A549 (cell line): ENCODE measurements around the gene SPIRE2. TPM values are rescaled to one million over a fixed set of nuclear protein-coding genes. Genes with fewer than 3 reads are reported as not detected.
A peak's percentile ranks its signal among the peaks of the same experiment; 100 is the strongest.

Source experiments
- ATAC-seq, 2 experiments: fragments of 200-7000 bp in 1 of 2; fragments of >200 bp in 1 of 2; cut with Nextera tagmentation in 1 of 2; cut with Tn5 transposase in 1 of 2; 3 replicates each; pipeline versions ENCODE4 v1.8.0 to v1.9.1; 2018 to 2020; ENCODE audit warnings: mild to moderate bottlenecking in 1 of 2, moderate library complexity in 1 of 2
- CTCF ChIA-PET: fragments of 300-600 bp; sonication (Branson Sonifier 250); formaldehyde crosslinking; extraction: SDS; loops from one replicate; lab custom pipeline; 2021; ENCODE audit warnings: antibody characterized with exemption, inconsistent platforms; lab: Yijun Ruan, JAX
- POLR2A ChIA-PET: fragments of 350-600 bp; formaldehyde crosslinking; extraction: SDS; loops from one replicate; lab custom pipeline; 2021; ENCODE audit warnings: antibody characterized with exemption, inconsistent platforms; lab: Yijun Ruan, JAX
- DNase-seq, 2 experiments: peaks; one replicate each; pipeline versions ENCODE4 v3.0.0 to v3.0.0-alpha.2; 2011 to 2016; ENCODE audit warnings: low read depth in 1 of 2, low spot score in 1 of 2
- FAIRE-seq: peaks from 2 replicates; lab custom pipeline; 2011; peaks lifted over from hg19 to GRCh38; lab: Jason Lieb, UNC
- H3K27ac ChIP-seq, 2 experiments: fragments of >200 bp; sonication (Bioruptor Twin); formaldehyde crosslinking; 3 replicates each; pipeline ENCODE4 v1.5.1; 2016 to 2017
- H3K4me1 ChIP-seq: fragments of >200 bp; sonication (Bioruptor Twin); formaldehyde crosslinking; 3 replicates; pipeline ENCODE4 v1.6.1; 2016
- H3K4me2 ChIP-seq: fragments of >200 bp; sonication (Bioruptor Twin); formaldehyde crosslinking; 3 replicates; pipeline ENCODE4 v1.6.1; 2016
- H3K4me3 ChIP-seq: fragments of >200 bp; sonication (Bioruptor Twin); formaldehyde crosslinking; 3 replicates; pipeline ENCODE4 v1.5.1; 2016
- H3K9me3 ChIP-seq: fragments of >200 bp; sonication (Bioruptor Twin); formaldehyde crosslinking; 3 replicates; pipeline ENCODE4 v1.6.1; 2016
- CBX2 ChIP-seq: fragments of 200-600 bp; sonication (generic); IDR thresholded peaks from 2 replicates; pipeline ENCODE4 v1.6.1; 2016; ENCODE audit warnings: low read depth, mild to moderate bottlenecking, borderline replicate concordance
- CBX8 ChIP-seq: fragments of 200-600 bp; sonication (generic); IDR thresholded peaks from 2 replicates; pipeline ENCODE4 v1.6.1; 2016
- CEBPB ChIP-seq, 2 experiments: fragments of >200 bp in 1 of 2; sonication (Bioruptor Twin) in 1 of 2; formaldehyde crosslinking in 1 of 2; IDR thresholded peaks; 2 replicates each; pipeline ENCODE4 v1.6.1; 2012 to 2016
- EHF ChIP-seq: fragments of 250-450 bp; sonication (Bioruptor Pico); IDR thresholded peaks from 2 replicates; pipeline ENCODE4 v1.5.0; 2020; ENCODE audit warnings: mild to moderate bottlenecking
- EHMT2 ChIP-seq: fragments of 200-600 bp; sonication (generic); IDR thresholded peaks from 2 replicates; pipeline ENCODE4 v1.6.1; 2016; ENCODE audit warnings: antibody characterized with exemption, low read depth, mild to moderate bottlenecking, moderate library complexity
- EP300 ChIP-seq, 2 experiments: fragments of >200 bp; sonication (Bioruptor Twin); formaldehyde crosslinking; IDR thresholded peaks; 2 replicates in 1 of 2; 3 replicates in 1 of 2; pipeline ENCODE4 v1.6.1; 2016 to 2017
- ESRRA ChIP-seq: fragments of 150-350 bp; IDR thresholded peaks from 2 replicates; pipeline ENCODE4 v1.6.1; 2014; ENCODE audit warnings: mild to moderate bottlenecking, low read length, borderline replicate concordance
- FOXS1 ChIP-seq: fragments of 250-450 bp; sonication (Bioruptor Pico); IDR thresholded peaks from 2 replicates; pipeline ENCODE4 v1.5.0; 2020; ENCODE audit warnings: mild to moderate bottlenecking, moderate library complexity
- MAFK ChIP-seq: fragments of 450-650 bp; IDR thresholded peaks from 2 replicates; pipeline ENCODE4 v1.6.1; 2014; ENCODE audit not compliant: partially characterized antibody
- NFE2L2 ChIP-seq: fragments of 150-350 bp; conservative IDR thresholded peaks from 2 replicates; pipeline ENCODE4 v1.6.1; 2014; ENCODE audit warnings: low read length
- NPAS2 ChIP-seq: fragments of 250-450 bp; sonication (Bioruptor Pico); IDR thresholded peaks from 2 replicates; pipeline ENCODE4 v1.8.0; 2022; ENCODE audit warnings: mild to moderate bottlenecking, moderate library complexity, borderline replicate concordance
- PHF8 ChIP-seq: fragments of 200-600 bp; sonication (generic); IDR thresholded peaks from 2 replicates; pipeline ENCODE4 v1.6.1; 2016; ENCODE audit warnings: low read depth, mild to moderate bottlenecking, antibody characterized with exemption, moderate library complexity, borderline replicate concordance
- POLR2A ChIP-seq: IDR thresholded peaks from 2 replicates; pipeline ENCODE4 v1.6.1; 2012; ENCODE audit warnings: mild to moderate bottlenecking, low read length
- ZNF302 ChIP-seq: fragments of 250-450 bp; sonication (Bioruptor Pico); IDR thresholded peaks from 2 replicates; pipeline ENCODE4 v1.9.0; 2021; ENCODE audit warnings: inconsistent platforms, mild to moderate bottlenecking, moderate library complexity
- WGBS: methylation state at CpG from one replicate; pipeline ENCODE4 v1.1.6; 2017; ENCODE audit errors: missing lambda C conversion rate; 5-methylcytosine and 5-hydroxymethylcytosine counted together
- polyA plus RNA-seq, 4 experiments: library from polyadenylated mRNA; depleted of rRNA in 3 of 4; stranded (reverse); fragments of >200 nt; fragmentation: RNase III in 1 of 4; extraction: RNeasy Plus Mini Kit Qiagen cat#74134 plus additional on column Dnase treatment in 1 of 4; gene quantifications; 2 replicates in 3 of 4; 3 replicates in 1 of 4; pipeline ENCODE4 v1.2.3, GENCODE V29; 2011 to 2017
- TF ChIP-seq, protein P1 (sequence below): fragments of 200-600 bp; sonication (generic); IDR thresholded peaks from 2 replicates; pipeline ENCODE4 v1.6.1; 2016; ENCODE audit warnings: antibody characterized with exemption, mild to moderate bottlenecking, moderate library complexity
- TF ChIP-seq, protein P2 (sequence below): fragments of 150-350 bp; IDR thresholded peaks from 2 replicates; pipeline ENCODE4 v1.6.1; 2014; ENCODE audit warnings: low read depth, mild to moderate bottlenecking, low read length
- TF ChIP-seq, protein P3 (sequence below): fragments of 250-450 bp; sonication (Bioruptor Pico); IDR thresholded peaks from 2 replicates; pipeline ENCODE4 v1.5.0; 2020; ENCODE audit warnings: low read depth, mild to moderate bottlenecking, moderate library complexity

The SPIRE2 gene
- polyA plus RNA-seq, 2 of the 4 experiments (the other 2 are of a cell fraction): 6.0 to 9.9 TPM

DNA sequence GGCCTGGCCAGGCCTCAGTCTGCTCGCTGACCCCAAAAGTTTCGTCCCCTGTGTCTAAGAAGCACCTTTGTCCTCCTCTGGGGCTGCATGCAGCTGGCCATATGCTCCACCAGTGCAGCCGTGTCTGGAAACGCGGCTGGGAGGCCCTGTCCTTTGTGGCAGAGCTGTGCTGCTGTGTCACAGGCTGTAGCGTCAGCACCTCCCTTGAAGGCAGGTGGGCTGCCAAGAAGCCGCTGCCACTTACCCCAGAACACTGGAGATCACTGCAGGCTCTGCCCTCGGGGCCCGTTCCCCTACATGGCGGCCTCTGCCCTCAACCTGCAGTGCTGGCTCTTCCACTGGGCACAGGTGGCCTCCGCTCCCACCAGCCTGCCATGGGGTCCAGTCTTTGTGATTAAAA is 74.7 kb downstream of the SPIRE2 start:
- H3K4me2 ChIP-seq: no peak overlapping the region
- CTCF ChIA-PET: no interaction called here

DNA sequence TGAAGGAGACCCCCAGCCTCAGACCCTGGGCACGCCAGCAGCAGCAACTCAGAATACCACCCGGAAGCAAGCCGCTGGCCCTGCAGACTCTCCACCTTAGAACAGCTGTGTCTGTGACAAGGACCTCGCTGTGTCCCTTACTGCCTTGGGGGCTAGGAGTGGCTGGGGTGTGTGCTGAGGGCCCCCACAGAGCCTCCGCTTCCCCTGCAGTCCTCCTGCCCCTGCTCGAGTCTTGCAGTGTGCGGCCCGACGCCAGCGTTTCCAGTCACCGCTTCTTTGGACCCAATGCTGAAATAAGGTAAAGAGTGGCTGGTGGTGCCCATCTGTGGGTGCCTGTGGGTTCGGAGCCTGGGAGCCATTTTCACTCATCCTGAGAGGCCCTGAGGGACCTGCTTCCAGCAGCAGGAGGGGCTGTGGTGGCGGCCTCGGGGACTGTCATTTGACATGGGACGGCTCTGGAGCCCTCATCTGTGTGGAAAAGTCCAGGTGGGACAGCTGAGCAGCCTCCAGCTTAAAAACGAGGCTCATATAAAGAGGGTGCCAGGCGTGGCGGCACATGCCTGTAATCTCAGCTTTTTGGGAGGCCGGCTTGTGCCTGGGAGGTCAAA is 75.7 kb downstream of the SPIRE2 start:
- no peak for FAIRE-seq
- Histone ChIP-seq H3K4me3 (no peak overlapping the region), H3K4me1 (no peaks in the 10 kb centered on the region), H3K27ac (no peak overlapping the region), H3K4me2 (no peak overlapping the region), H3K9me3 (peaks cover 7% of the 10 kb centered on the region; the same call in 1 of the 3 replicates)
- ChIA-PET CTCF (interaction anchor here (0.7 kb wide), 1 partner anchor 21 kb away, joined by 3 read pairs; no protein-coding TSS in a partner anchor), POLR2A (no interaction called here)
- no peak; a peak in 2 of 6 replicates for ATAC-seq
- TF ChIP-seq PHF8 (no peak), CBX8 (no peak), CEBPB (IDR thresholded peaks at IDR 0.05) (no peak), POLR2A (no peak), CBX2 (no peak), EHF (no peak), NPAS2 (CRISPR knock-in tag) (no peak), EHMT2 (no peak)
- TF ChIP-seq, protein P1, sequence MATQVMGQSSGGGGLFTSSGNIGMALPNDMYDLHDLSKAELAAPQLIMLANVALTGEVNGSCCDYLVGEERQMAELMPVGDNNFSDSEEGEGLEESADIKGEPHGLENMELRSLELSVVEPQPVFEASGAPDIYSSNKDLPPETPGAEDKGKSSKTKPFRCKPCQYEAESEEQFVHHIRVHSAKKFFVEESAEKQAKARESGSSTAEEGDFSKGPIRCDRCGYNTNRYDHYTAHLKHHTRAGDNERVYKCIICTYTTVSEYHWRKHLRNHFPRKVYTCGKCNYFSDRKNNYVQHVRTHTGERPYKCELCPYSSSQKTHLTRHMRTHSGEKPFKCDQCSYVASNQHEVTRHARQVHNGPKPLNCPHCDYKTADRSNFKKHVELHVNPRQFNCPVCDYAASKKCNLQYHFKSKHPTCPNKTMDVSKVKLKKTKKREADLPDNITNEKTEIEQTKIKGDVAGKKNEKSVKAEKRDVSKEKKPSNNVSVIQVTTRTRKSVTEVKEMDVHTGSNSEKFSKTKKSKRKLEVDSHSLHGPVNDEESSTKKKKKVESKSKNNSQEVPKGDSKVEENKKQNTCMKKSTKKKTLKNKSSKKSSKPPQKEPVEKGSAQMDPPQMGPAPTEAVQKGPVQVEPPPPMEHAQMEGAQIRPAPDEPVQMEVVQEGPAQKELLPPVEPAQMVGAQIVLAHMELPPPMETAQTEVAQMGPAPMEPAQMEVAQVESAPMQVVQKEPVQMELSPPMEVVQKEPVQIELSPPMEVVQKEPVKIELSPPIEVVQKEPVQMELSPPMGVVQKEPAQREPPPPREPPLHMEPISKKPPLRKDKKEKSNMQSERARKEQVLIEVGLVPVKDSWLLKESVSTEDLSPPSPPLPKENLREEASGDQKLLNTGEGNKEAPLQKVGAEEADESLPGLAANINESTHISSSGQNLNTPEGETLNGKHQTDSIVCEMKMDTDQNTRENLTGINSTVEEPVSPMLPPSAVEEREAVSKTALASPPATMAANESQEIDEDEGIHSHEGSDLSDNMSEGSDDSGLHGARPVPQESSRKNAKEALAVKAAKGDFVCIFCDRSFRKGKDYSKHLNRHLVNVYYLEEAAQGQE: no peak
- TF ChIP-seq, protein P2, sequence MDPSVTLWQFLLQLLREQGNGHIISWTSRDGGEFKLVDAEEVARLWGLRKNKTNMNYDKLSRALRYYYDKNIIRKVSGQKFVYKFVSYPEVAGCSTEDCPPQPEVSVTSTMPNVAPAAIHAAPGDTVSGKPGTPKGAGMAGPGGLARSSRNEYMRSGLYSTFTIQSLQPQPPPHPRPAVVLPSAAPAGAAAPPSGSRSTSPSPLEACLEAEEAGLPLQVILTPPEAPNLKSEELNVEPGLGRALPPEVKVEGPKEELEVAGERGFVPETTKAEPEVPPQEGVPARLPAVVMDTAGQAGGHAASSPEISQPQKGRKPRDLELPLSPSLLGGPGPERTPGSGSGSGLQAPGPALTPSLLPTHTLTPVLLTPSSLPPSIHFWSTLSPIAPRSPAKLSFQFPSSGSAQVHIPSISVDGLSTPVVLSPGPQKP: no peak
- TF ChIP-seq, protein P3, sequence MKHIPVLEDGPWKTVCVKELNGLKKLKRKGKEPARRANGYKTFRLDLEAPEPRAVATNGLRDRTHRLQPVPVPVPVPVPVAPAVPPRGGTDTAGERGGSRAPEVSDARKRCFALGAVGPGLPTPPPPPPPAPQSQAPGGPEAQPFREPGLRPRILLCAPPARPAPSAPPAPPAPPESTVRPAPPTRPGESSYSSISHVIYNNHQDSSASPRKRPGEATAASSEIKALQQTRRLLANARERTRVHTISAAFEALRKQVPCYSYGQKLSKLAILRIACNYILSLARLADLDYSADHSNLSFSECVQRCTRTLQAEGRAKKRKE (CRISPR knock-in tag): no peak
- DNase-seq: no peak
- 87% methylated on average over 19 of the region's 19 CpGs for WGBS

More for the DNA sequence above, 74.7 kb downstream of the SPIRE2 start:
- H3K9me3 ChIP-seq: peaks cover 3% of the 10 kb centered on the region; the same call in 1 of the 3 replicates
- DNase-seq (no peak), FAIRE-seq (no peak), ATAC-seq (no peak; a peak in 1 of 6 replicates)
- POLR2A ChIA-PET: no interaction called here
- WGBS: 83% methylated on average over 7 of the region's 11 CpGs
- H3K27ac ChIP-seq: no peak overlapping the region
- H3K4me3 ChIP-seq: no peak overlapping the region
- H3K4me1 ChIP-seq: no peaks in the 10 kb centered on the region
- TF ChIP-seq ZNF302 (CRISPR knock-in tag): no peak
- no peak for TF ChIP-seq ESRRA
- no peak for TF ChIP-seq EHMT2

DNA sequence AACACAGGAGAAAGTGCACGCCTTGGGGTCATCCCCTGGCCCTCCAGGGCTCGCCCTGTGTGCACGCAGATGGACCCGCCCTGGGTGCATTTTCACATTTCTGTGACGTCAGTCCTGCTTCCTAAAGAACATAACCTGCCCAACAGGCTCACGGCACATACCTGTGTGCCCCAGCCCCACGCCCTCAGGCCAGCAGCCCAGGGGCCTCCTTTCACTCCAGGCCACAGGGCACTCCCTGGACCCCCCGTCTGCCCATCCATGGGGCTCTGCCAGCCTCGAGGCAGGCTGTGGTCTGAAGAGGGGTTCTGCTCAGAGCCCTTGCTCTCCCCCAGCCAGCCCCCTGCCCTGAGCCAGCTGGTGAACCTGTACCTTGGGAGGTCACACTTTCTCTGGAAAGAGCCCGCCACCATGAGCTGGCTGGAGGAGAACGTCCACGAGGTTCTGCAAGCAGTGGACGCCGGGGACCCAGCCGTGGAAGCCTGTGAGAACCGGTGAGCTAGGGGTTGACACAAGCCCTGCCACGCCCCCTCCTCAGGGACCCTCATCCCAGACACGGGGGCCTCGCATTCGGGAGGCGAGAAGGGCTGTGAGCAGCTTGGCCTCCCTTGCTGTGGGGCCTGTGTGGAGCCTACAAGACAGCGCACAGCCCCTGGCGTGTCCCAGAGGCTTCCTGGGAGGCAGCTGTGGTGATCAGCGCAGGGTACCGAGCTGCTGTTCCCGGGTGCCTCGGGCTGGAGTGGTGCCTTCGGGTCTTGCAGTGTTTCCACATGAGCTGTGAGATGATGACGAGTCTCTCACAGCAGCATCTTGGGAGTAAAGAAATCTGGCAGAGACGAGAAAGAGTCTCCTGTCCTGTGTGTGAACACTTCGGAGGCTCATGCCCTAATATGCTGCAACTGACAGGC is 76.6 kb downstream of the SPIRE2 start:
- H3K9me3 ChIP-seq: peaks cover 7% of the 10 kb centered on the region; the same call in 1 of the 3 replicates
- WGBS: 94% methylated on average over 19 of the region's 31 CpGs
- peaks cover under 1% of the 10 kb centered on the region; the same call in 2 of the 3 replicates for H3K4me1 ChIP-seq
- CTCF ChIA-PET: interaction anchor here (0.6 kb wide), 1 partner anchor 243 kb away, joined by 3 read pairs; no protein-coding TSS in a partner anchor
- TF ChIP-seq, protein P3 (CRISPR knock-in tag): no peak
- no peak for TF ChIP-seq MAFK
- TF ChIP-seq EP300 (IDR thresholded peaks at IDR 0.05): no peak
- no peak for TF ChIP-seq CBX8
- no peak for TF ChIP-seq EHMT2
- TF ChIP-seq NPAS2 (CRISPR knock-in tag): no peak
- TF ChIP-seq NFE2L2: no peak
- TF ChIP-seq FOXS1 (CRISPR knock-in tag): no peak
- no peak overlapping the region for H3K4me2 ChIP-seq
- peak; percentile 16 to 22; a peak in 5 of 6 replicates for ATAC-seq
- no peak for DNase-seq
- H3K4me3 ChIP-seq: no peak overlapping the region
- POLR2A ChIA-PET: no interaction called here
- no peak for FAIRE-seq
- no peak overlapping the region for H3K27ac ChIP-seq
